Neural progenitor cell (in vitro differentiated cells): ENCODE results near the gene SRGAP3.
A peak's percentile ranks its signal among the peaks of the same experiment; 100 is the strongest.

Experiments
- CTCF ChIP-seq: fragments of 200-600 bp; sonication (generic); IDR thresholded peaks from 2 replicates; pipeline ENCODE4 v1.5.1; 2017; ENCODE audit warnings: antibody characterized with exemption, mild to moderate bottlenecking
- EZH2 ChIP-seq: fragments of 200-600 bp; sonication (generic); IDR thresholded peaks from 2 replicates; pipeline ENCODE4 v1.6.1; 2017; ENCODE audit warnings: antibody characterized with exemption, mild to moderate bottlenecking, moderate library complexity
- EZH2phosphoT487 ChIP-seq: fragments of 200-600 bp; sonication (generic); IDR thresholded peaks from 2 replicates; pipeline ENCODE4 v1.6.1; 2017; ENCODE audit warnings: antibody characterized with exemption

GRCh38 chr3:8987645-8988383 is 261.6 kb downstream of the SRGAP3 start:
- TF ChIP-seq CTCF: peak; percentile 80
- no peak for TF ChIP-seq EZH2
- TF ChIP-seq EZH2phosphoT487: no peak
